Measurements from ENCODE around the gene TSACC. TPM values are rescaled to one million over a fixed set of nuclear protein-coding genes. Genes with fewer than 3 reads are reported as not detected.

TSACC gene
- total and polyA plus RNA-seq, 2 of the 8 experiments (the other 6 are each of a cell fraction or from before 2014, with no cell fraction given): 1.0 to 5.0 TPM

DNA sequence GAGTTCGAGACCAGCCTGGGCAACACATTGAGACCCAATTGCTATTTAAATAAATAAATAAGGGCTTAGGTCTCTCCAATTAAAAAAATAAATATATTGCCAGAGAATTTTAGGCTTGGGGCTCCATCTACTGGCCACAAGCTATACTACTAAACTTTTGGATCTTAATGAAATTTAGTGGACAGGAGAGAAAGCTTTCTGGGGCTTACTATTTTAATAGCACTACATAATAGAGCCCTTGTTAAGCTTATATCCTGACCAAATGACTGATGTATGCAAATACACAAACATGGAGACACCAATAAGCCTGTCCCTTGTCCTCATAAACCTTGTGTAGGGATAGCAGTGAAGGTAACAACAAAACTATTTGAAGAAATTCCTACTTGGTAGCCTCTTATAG is 18.7 kb upstream of the TSACC start:
- Histone ChIP-seq H3K23ac (ENCODE audit: insufficient read length) (no peak overlapping the region), H2AFZ (ENCODE audit: low read length) (no peak overlapping the region), H3K79me1 (ENCODE audit: low read depth, low read length) (no peaks in the 10 kb centered on the region), H2BK120ac (replicated peaks; ENCODE audit: low read depth, low read length) (no peak overlapping the region), H3K9me3 (ENCODE audit: insufficient read depth in 2 of 2, low read depth in 1 of 2, low read length in 1 of 2) (no peaks in the 10 kb centered on the region), H3K4ac (replicated peaks; ENCODE audit: insufficient read length, low read depth, low read length) (no peak overlapping the region), H3K4me2 (ENCODE audit: insufficient read depth in 1 of 2, low read depth in 2 of 2, low read length in 2 of 2) (no peak overlapping the region), H3K4me3 (ENCODE audit: extremely low read depth in 1 of 4, insufficient read depth in 2 of 4, low read depth in 3 of 4, low read length in 4 of 4) (no peak overlapping the region), H3K56ac (replicated peaks; ENCODE audit: insufficient read length, low read depth, low read length) (no peak overlapping the region), H2BK12ac (ENCODE audit: low read depth, low read length) (no peak overlapping the region), H2BK15ac (ENCODE audit: low read length) (no peak overlapping the region), H3K36me3 (ENCODE audit: control insufficient read depth in 2 of 4, insufficient read depth in 4 of 4, low read length in 3 of 4) (peaks cover 56 to 97% (median 80%) of the 10 kb centered on the region in 4 experiments), H2BK20ac (ENCODE audit: low read length) (no peak overlapping the region), H3K27me3 (replicated peaks in 1 of 4; ENCODE audit: control insufficient read depth in 3 of 4, extremely low read depth in 1 of 4, insufficient read depth in 3 of 4, low read length in 3 of 4) (no peaks in the 10 kb centered on the region), H3K4me1 (replicated peaks in 1 of 4; ENCODE audit: control insufficient read depth in 3 of 4, insufficient read depth in 4 of 4, low read length in 3 of 4) (no peaks in the 10 kb centered on the region), H2AK5ac (ENCODE audit: low read depth, low read length) (no peak overlapping the region), H3K14ac (ENCODE audit: insufficient read length) (no peak overlapping the region), H4K91ac (replicated peaks; ENCODE audit: insufficient read length, low read length) (no peak overlapping the region), H3K79me2 (ENCODE audit: control insufficient read depth in 1 of 2, insufficient read depth in 2 of 2, low read length in 2 of 2) (no peaks in the 10 kb centered on the region), H4K5ac (ENCODE audit: insufficient read length, low read depth, low read length) (no peak overlapping the region), H3K23me2 (ENCODE audit: low read depth, low read length) (no peaks in the 10 kb centered on the region), H3K9ac (replicated peaks in 1 of 4; ENCODE audit: extremely low read depth in 1 of 4, low read depth in 3 of 4, low read length in 3 of 4) (no peak overlapping the region), H3K27ac (ENCODE audit: low read depth, low read length) (no peak overlapping the region), H4K20me1 (replicated peaks in 1 of 2; ENCODE audit: control insufficient read depth in 1 of 2, insufficient read depth in 2 of 2, low read length in 2 of 2) (peaks cover 0 to 4% of the 10 kb centered on the region in 2 experiments), H4K8ac (ENCODE audit: extremely low read depth, insufficient read depth, low read length) (no peak overlapping the region), H3K18ac (ENCODE audit: extremely low read depth, low read length) (no peak overlapping the region), H2BK5ac (ENCODE audit: low read depth, low read length) (no peak overlapping the region)
- FAIRE-seq: no peak
- WGBS, 2 experiments (ENCODE audit: extremely low coverage in 1 of 2, insufficient coverage in 1 of 2, insufficient read length in 1 of 2, insufficient replicate concordance in 2 of 2, low coverage in 1 of 2, low lambda C conversion rate in 2 of 2, missing lambda C conversion rate in 1 of 2): 80% methylated on average over 1 of the region's 1 CpG; no CpG with 5 or more reads in 1 of the 2 experiments
- CTCF ChIA-PET (ENCODE audit: partially characterized antibody): interaction anchor here (0.5 to 4.0 kb wide), 24 partner anchors 11 to 345 kb away, joined by 3 to 30 read pairs (median 5); partner anchors contain the start of genes CCT3, PAQR6, SMG5 and TSACC
- POLR2A ChIA-PET (ENCODE audit: partially characterized antibody): interaction anchor here (0.6 to 3.9 kb wide), 11 partner anchors 10 to 107 kb away, joined by 3 to 16 read pairs (median 4); partner anchors contain the start of genes PMF1 and TMEM79
- no peak for DNase-seq (ENCODE audit: low read depth in 1 of 2, low spot score in 2 of 2)
- TF ChIP-seq JUND (IDR thresholded peaks at IDR 0.05; ENCODE audit: low read length): no peak
- TF ChIP-seq, protein P1, sequence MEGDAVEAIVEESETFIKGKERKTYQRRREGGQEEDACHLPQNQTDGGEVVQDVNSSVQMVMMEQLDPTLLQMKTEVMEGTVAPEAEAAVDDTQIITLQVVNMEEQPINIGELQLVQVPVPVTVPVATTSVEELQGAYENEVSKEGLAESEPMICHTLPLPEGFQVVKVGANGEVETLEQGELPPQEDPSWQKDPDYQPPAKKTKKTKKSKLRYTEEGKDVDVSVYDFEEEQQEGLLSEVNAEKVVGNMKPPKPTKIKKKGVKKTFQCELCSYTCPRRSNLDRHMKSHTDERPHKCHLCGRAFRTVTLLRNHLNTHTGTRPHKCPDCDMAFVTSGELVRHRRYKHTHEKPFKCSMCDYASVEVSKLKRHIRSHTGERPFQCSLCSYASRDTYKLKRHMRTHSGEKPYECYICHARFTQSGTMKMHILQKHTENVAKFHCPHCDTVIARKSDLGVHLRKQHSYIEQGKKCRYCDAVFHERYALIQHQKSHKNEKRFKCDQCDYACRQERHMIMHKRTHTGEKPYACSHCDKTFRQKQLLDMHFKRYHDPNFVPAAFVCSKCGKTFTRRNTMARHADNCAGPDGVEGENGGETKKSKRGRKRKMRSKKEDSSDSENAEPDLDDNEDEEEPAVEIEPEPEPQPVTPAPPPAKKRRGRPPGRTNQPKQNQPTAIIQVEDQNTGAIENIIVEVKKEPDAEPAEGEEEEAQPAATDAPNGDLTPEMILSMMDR (IDR thresholded peaks at IDR 0.05; ENCODE audit: control extremely low read depth in 1 of 3, insufficient read depth in 1 of 3, low read depth in 1 of 3, low read length in 3 of 3): peak in 1 of 3 experiments; percentile 15; a peak in 2 of 4 replicates
- TF ChIP-seq CBX5 (IDR thresholded peaks at IDR 0.05; ENCODE audit: low read depth, low read length): no peak
- no peak for TF ChIP-seq TAF1 (IDR thresholded peaks at IDR 0.05; ENCODE audit: low read depth, low read length)
- TF ChIP-seq POU5F1 (IDR thresholded peaks at IDR 0.05; ENCODE audit: low read depth, low read length): no peak
- TF ChIP-seq ASH2L (IDR thresholded peaks at IDR 0.05; ENCODE audit: low read length): no peak
- TF ChIP-seq FOSL1 (IDR thresholded peaks at IDR 0.05; ENCODE audit: insufficient read depth, low read depth, low read length): no peak
- no peak for TF ChIP-seq RXRA (IDR thresholded peaks at IDR 0.05; ENCODE audit: insufficient read depth, low read depth, low read length)
- peak in 1 of 2 experiments; percentile 33; a peak in 1 of 4 replicates for TF ChIP-seq RAD21 (IDR thresholded peaks at IDR 0.05 in 1 of 2, conservative IDR thresholded peaks at IDR 0.05 in 1 of 2; ENCODE audit: low read depth in 2 of 2, low read length in 2 of 2)
- no peak for TF ChIP-seq NRF1 (IDR thresholded peaks at IDR 0.05; ENCODE audit: low read depth, low read length)
- TF ChIP-seq SP1 (IDR thresholded peaks at IDR 0.05; ENCODE audit: low read depth, low read length): no peak

Measured in H1 (cell line).